ENCODE measurements around the gene WNT3.
A peak's percentile ranks its signal among the peaks of the same experiment; 100 is the strongest.
"Not testable (repeated sequence)": the region's sequence is repeated elsewhere in the genome, so short reads cannot be mapped to it uniquely, and the experiment has no call there.

The WNT3 gene

GRCh38 chr17:46765453-46765852, 53.0 kb downstream of the WNT3 start:
- DNase-seq (ENCODE audit: low spot score) = no peak

GRCh38 chr17:46764709-46765401, 53.6 kb downstream of the WNT3 start:
- peak; percentile 66 for DNase-seq (ENCODE audit: low spot score)

- DNase-seq (ENCODE audit: low spot score) = no peak
Observed at GRCh38 chr17:46764000-46764708, 54.3 kb downstream of the WNT3 start.

DNA sequence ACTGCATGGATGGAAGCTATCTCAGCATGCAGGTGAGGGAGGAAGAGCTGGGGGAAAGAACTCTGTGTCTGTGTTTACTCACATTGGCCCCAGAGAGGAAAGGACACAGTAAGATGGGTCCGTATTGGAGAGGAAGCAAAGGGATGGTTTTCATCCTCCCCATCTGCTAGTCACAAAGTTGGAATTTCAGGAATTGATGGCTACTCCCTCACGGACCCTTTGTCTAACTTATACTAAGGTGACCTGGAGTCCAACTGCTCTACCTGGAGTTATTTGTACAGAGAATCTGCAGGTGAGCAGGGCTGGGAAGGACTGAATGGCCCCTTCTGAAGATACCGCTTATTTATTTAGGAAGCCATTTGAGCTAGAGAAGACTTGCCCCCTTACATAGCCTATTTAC, 55.1 kb downstream of the WNT3 start:
- no peak for DNase-seq (ENCODE audit: low spot score)

GRCh38 chr17:46759141-46759540, 59.4 kb downstream of the WNT3 start:
- no peak for DNase-seq (ENCODE audit: low spot score)

- DNase-seq (ENCODE audit: low spot score) = no peak
Observed at GRCh38 chr17:46758614-46759013, 59.9 kb downstream of the WNT3 start.

DNA sequence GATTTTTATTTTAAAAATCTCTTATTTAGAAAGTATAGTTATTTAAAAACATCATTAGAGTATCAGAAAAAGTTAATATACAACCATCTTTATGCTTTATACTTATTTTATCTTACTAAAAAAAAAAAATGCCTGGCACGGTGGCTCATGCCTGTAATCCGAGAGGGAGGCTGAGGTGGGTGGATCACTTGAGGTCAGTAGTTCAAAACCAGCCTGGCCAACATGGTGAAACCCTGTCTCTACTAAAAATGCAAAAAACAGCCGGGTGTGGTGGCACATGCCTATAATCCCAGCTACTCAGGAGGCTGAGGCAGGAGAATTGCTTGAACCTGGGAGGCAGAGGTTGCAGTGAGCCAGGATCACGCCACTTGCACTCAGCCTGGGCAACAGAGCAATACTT, 60.9 kb downstream of the WNT3 start:
- not testable (repeated sequence) for DNase-seq (ENCODE audit: low spot score)

DNA sequence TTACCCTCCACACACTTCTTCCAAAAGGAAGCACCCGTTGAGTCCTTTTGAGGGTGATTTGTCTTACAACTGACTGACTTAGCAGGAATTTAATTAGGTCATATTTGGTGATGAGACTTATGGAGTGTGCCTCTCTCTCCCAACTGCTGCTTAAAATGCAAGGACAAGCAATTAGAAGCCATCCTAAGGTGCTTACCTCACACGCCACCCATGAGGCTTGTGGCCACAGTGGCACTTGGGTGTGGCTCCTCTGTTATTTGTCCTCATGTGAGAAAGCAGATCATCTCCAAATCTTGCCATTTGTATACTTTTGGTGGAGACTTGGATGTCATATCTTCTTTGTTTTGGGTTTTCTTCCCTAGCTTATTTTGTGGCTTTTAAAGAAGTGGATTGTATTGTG, 61.6 kb downstream of the WNT3 start:
- no peak for DNase-seq (ENCODE audit: low spot score)

DNA sequence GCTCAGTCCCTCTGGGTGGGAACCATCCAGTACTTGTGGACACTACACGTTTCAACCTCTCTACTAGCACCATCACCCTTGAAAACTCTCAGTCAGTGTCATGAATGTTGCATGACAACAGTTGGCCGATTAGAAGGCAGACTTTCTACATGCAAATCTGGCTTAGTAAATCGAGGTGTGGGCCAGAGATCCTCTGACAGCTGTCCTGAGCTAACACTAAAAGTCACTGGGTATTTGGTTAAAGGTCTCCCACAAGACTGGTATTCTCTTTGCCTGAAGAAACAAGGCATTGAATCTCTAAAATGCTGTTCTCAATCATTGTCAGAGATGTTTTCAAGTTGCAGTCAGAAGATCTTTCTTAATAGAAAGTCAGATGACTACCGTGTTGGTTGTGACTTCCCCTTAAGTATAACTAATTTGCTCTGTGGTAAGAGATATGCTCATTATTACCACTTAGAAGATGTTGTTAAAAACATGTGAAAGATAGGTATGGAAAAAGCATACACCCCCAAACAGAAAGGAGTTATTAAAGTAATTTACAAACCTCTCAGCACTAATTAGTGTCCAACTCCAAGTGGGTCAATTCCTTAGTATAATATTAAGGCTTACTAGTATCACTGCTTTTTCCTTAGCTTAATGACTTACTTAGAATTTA, 62.3 kb downstream of the WNT3 start:
- no peak for DNase-seq (ENCODE audit: low spot score)

DNA sequence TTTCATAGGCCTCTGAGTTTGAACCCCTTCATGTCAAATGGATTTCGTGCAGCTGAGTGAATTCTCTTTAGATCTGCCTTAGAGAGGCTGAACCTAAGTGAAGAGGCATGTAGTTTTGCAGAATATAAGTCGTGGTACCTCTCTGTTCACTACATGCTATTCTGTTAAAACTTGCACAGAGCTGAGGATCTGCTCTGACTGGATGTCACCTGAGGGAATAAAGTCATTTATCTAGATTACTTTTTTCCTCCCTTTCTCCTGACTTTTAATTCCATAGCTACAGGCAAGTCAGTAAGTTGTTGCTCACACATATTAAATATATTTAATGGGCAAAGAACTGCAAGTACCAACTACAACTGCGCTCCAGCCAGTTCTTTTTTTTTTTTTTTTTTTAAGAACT, 64.7 kb downstream of the WNT3 start:
- no peak for DNase-seq (ENCODE audit: low spot score)

DNA sequence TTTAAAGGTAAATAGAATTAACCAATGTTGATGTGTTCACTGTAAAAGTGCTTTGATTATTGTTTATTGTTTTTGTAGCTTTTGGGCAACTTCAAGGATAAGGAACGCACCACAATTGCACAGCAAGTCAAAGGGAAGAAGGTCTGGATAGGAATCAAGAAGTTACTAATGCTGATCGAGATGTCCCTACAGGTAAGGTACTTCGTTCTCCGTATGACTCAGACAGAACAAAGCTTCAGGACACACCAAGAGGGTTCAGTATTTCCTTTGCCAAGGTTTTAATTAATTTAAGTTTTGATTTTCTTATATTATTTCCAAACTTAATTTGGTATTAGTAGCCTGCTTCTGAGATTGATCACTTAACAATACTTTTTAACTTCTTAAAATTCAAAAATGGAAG, 67.1 kb downstream of the WNT3 start:
- DNase-seq (ENCODE audit: low spot score) = no peak

DNA sequence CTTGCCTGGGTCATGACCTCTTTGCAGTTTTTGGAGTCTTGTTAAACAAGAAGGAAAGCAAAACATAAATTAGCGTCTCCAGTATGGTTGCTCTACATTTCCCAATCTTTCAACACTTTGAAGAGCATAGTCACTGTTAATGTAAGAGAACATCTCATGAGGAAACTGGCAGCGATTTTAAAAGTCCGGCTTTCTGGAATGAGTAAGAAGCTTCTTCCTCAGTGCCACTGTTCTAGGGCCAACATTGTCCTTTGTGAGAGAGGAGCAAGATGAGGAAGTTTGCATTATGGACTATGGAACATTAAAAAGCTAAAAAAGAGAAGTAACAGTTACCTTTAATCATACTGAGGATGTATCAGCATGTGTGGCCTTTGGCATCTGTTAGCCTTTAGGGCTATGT, 73.1 kb downstream of the WNT3 start:
- DNase-seq (ENCODE audit: low spot score) = no peak

GRCh38 chr17:46744441-46744840, 74.1 kb downstream of the WNT3 start:
- no peak for DNase-seq (ENCODE audit: low spot score)

- DNase-seq (ENCODE audit: low spot score) = peak; percentile 85
Observed at GRCh38 chr17:46742565-46743270, 75.8 kb downstream of the WNT3 start.

DNA sequence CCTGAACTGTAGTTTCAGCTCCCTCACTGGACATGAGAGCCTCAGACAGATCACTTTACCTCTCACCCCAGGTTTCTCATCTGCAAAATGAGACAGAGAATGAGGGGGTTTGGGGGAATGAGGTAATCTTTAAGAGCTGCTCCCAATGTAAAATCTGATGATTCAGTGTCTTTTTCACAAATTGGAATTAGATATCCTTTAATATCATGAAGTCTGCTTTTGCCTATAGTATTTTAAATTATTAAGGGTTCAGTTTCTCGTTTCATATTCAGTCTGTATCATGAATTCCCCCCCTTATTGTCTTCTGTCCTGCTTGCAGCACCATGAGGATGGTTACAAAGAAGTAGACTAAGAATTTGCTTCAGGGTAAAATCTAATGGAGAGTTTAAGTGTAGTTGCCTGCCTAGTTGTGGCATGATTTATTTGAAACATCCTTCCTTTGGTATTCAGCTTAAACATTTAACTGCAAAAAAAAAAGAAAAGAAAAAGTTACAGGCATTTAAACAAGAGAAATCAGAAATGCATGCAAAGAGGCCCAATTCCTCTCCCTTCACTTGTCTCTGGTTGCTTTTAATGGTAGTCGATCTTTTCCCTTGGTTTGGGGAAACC, 77.3 kb downstream of the WNT3 start:
- no peak for DNase-seq (ENCODE audit: low spot score)

- DNase-seq (ENCODE audit: low spot score) = no peak
Observed at GRCh38 chr17:46739982-46740381, 78.5 kb downstream of the WNT3 start.

GRCh38 chr17:46738544-46738943, 79.9 kb downstream of the WNT3 start:
- DNase-seq (ENCODE audit: low spot score) = no peak

DNA sequence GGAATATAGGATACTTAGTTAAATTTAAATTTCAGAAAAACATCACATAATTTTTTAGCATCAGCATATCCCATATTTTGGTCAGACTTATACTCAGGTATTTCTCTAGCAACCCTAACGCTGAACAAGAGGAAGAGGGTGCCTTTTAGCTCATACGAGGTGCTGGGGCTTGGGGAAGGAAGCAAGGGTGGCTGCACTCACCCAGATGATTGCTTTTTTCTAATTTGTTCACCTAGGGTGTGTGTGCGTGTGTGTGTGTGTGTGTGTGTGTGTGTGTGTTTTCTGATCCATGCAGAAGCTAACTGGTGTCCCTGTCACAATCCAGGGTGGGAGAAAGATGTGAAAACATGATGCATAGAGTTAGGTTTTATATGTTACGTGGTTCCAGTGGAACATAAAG, 81.2 kb downstream of the WNT3 start:
- DNase-seq (ENCODE audit: low spot score) = no peak

GRCh38 chr17:46736100-46736499, 82.4 kb downstream of the WNT3 start:
- DNase-seq (ENCODE audit: low spot score) = no peak

DNA sequence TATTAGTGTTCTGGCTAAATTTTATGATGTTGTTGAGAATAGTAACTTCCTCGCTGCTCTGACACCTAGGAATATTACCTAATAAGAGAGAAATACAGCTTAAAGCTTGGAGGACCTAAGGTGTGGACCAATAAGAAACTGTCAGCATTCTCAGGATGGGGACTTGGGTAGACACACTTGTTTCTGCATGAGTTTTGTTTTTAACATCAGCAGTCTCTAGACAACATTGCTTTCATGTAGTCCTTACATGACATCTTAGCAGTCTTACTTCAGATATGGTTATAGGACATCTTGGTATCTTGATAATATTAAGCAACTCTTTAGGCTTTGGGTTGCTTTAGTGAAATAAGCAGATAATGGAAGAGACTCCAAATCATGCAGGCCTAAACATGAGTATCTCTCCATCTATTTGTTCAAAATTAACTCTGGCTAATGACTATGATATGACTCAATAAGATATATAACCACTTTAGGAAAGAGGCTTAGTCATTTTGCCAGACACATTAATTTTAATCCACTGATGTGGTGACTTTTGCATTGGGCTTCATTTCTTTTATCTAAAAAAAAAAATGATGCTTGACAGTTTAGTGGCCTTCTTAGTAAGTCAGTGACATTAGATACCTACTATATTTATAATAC, 84.5 kb downstream of the WNT3 start:
- peak; percentile 21 for DNase-seq (ENCODE audit: low spot score)

GRCh38 chr17:46732754-46733398, 85.6 kb downstream of the WNT3 start:
- no peak for DNase-seq (ENCODE audit: low spot score)

All from AG08395 (cell line).